DOHH2 (cell line): Measurements from ENCODE around the gene GNGT1.

Source experiments
- H3F3A ChIP-seq: fragments of 200-600 bp; sonication (generic), shearing (Covaris generic); 2 replicates; pipeline ENCODE4 v1.6.0; 2016; ENCODE audit warnings: antibody characterized with exemption, mild to moderate bottlenecking; ENCODE audit not compliant: control insufficient read depth, insufficient read depth
- H3K27ac ChIP-seq: fragments of 200-600 bp; sonication (generic); 2 replicates; pipeline ENCODE4 v1.5.1; 2014; ENCODE audit warnings: low read depth, mild to moderate bottlenecking, low read length, moderate library complexity
- H3K27me3 ChIP-seq: fragments of 200-600 bp; sonication (generic); 2 replicates; pipeline ENCODE4 v1.6.1; 2014; ENCODE audit warnings: mild to moderate bottlenecking, low read length, mixed read lengths; ENCODE audit not compliant: control insufficient read depth
- H3K36me3 ChIP-seq: fragments of 200-600 bp; sonication (generic); 2 replicates; pipeline ENCODE4 v1.6.1; 2014; ENCODE audit warnings: mild to moderate bottlenecking, low read length, moderate library complexity, mixed read lengths; ENCODE audit not compliant: control insufficient read depth
- H3K4me1 ChIP-seq: fragments of 200-600 bp; sonication (generic); 2 replicates; pipeline ENCODE4 v1.6.1; 2014; ENCODE audit warnings: mild to moderate bottlenecking, low read length, mixed read lengths; ENCODE audit not compliant: control insufficient read depth
- H3K4me2 ChIP-seq: fragments of 200-600 bp; sonication (generic); 2 replicates; pipeline ENCODE4 v1.6.0; 2014; ENCODE audit warnings: mild to moderate bottlenecking, low read length, moderate library complexity
- H3K4me3 ChIP-seq: fragments of 200-600 bp; sonication (generic); 2 replicates; pipeline ENCODE4 v1.5.1; 2014; ENCODE audit warnings: mild to moderate bottlenecking, low read length, mixed read lengths
- H3K79me2 ChIP-seq: fragments of 200-600 bp; sonication (generic); 2 replicates; pipeline ENCODE4 v1.6.1; 2014; ENCODE audit warnings: mild to moderate bottlenecking, low read length, mixed read lengths; ENCODE audit not compliant: control insufficient read depth
- H3K9me2 ChIP-seq: fragments of 200-600 bp; sonication (generic); replicated peaks from 2 replicates; pipeline ENCODE4 v1.6.1; 2014; ENCODE audit warnings: mild to moderate bottlenecking, low read length, mixed read lengths; ENCODE audit not compliant: control insufficient read depth
- H3K9me3 ChIP-seq: fragments of 200-600 bp; sonication (generic); 2 replicates; pipeline ENCODE4 v1.6.1; 2014; ENCODE audit warnings: antibody characterized with exemption, low read length, mixed read lengths; ENCODE audit not compliant: control insufficient read depth, insufficient read depth
- H4K20me1 ChIP-seq: fragments of 200-600 bp; sonication (generic); 2 replicates; pipeline ENCODE4 v1.6.0; 2014; ENCODE audit warnings: low read depth, mild to moderate bottlenecking, antibody characterized with exemption, low read length, moderate library complexity; ENCODE audit not compliant: control insufficient read depth, insufficient read depth
- EZH2phosphoT487 ChIP-seq: fragments of 200-600 bp; sonication (generic); IDR thresholded peaks from 2 replicates; pipeline ENCODE4 v1.6.1; 2017; ENCODE audit warnings: borderline replicate concordance, mild to moderate bottlenecking, antibody characterized with exemption, low read length, moderate library complexity, mixed read lengths
- TF ChIP-seq, protein P1 (sequence below): fragments of 200-600 bp; sonication (generic); IDR thresholded peaks from one replicate; pipeline ENCODE4 v1.5.1; 2014; ENCODE audit warnings: antibody characterized with exemption, mild to moderate bottlenecking, low read depth, low read length; ENCODE audit not compliant: poor library complexity, severe bottlenecking

Gene GNGT1

DNA sequence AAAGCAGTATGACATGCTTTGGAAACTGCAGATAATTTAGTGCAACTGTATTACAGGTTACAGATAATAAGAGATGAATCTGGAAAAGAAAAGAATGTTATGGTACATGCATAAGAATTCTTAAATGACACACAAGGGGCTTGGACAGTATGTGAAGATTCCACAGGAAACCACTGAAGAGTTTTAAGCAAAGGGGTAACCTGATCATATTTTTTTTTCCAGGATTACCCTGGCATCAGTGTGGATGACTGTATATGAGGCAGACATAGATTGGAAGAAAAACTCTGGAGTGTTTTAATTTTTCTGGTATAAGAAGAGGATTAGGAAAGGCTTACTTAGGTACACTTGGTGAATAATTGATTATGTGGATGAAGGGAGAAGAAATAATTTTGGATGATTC, 23.9 kb upstream of the GNGT1 start:
- H3K79me2 ChIP-seq, result no peaks in the 10 kb centered on the region
- TF ChIP-seq, protein P1, sequence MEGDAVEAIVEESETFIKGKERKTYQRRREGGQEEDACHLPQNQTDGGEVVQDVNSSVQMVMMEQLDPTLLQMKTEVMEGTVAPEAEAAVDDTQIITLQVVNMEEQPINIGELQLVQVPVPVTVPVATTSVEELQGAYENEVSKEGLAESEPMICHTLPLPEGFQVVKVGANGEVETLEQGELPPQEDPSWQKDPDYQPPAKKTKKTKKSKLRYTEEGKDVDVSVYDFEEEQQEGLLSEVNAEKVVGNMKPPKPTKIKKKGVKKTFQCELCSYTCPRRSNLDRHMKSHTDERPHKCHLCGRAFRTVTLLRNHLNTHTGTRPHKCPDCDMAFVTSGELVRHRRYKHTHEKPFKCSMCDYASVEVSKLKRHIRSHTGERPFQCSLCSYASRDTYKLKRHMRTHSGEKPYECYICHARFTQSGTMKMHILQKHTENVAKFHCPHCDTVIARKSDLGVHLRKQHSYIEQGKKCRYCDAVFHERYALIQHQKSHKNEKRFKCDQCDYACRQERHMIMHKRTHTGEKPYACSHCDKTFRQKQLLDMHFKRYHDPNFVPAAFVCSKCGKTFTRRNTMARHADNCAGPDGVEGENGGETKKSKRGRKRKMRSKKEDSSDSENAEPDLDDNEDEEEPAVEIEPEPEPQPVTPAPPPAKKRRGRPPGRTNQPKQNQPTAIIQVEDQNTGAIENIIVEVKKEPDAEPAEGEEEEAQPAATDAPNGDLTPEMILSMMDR, result no peak
- TF ChIP-seq EZH2phosphoT487, result no peak
- no peak overlapping the region for H3K4me3 ChIP-seq
- H3K36me3 ChIP-seq, result no peaks in the 10 kb centered on the region
- H3K9me2 ChIP-seq, result no peaks in the 10 kb centered on the region
- peaks cover 1% of the 10 kb centered on the region; the same call in 1 of the 2 replicates for H3K27me3 ChIP-seq
- H3F3A ChIP-seq, result no peaks in the 10 kb centered on the region
- H3K4me2 ChIP-seq, result no peak overlapping the region
- no peaks in the 10 kb centered on the region for H4K20me1 ChIP-seq
- no peak overlapping the region for H3K27ac ChIP-seq
- H3K4me1 ChIP-seq, result no peaks in the 10 kb centered on the region
- peaks cover 6% of the 10 kb centered on the region; the same call in 1 of the 2 replicates for H3K9me3 ChIP-seq

- Histone ChIP-seq H3K27ac (no peak overlapping the region), H3K36me3 (no peaks in the 10 kb centered on the region), H3K4me1 (no peaks in the 10 kb centered on the region), H3K9me2 (no peaks in the 10 kb centered on the region), H3K4me3 (no peak overlapping the region), H3F3A (no peaks in the 10 kb centered on the region), H4K20me1 (no peaks in the 10 kb centered on the region), H3K9me3 (peaks cover 6% of the 10 kb centered on the region; the same call in 1 of the 2 replicates), H3K79me2 (no peaks in the 10 kb centered on the region), H3K27me3 (peaks cover 5% of the 10 kb centered on the region; the same call in 1 of the 2 replicates), H3K4me2 (no peak overlapping the region)
- TF ChIP-seq, protein P1, result peak; percentile 38
- TF ChIP-seq EZH2phosphoT487, result no peak
Measured at GRCh38 chr7:93883078-93883916, 23.1 kb upstream of the GNGT1 start.

GRCh38 chr7:93883917-93884345, 22.4 kb upstream of the GNGT1 start:
- no peaks in the 10 kb centered on the region for H3K36me3 ChIP-seq
- H3K79me2 ChIP-seq, result no peaks in the 10 kb centered on the region
- no peak overlapping the region for H3K4me3 ChIP-seq
- TF ChIP-seq EZH2phosphoT487, result no peak
- peaks cover 8% of the 10 kb centered on the region for H3K27me3 ChIP-seq
- no peaks in the 10 kb centered on the region for H3F3A ChIP-seq
- H3K4me2 ChIP-seq, result no peak overlapping the region
- H4K20me1 ChIP-seq, result no peaks in the 10 kb centered on the region
- H3K9me2 ChIP-seq, result no peaks in the 10 kb centered on the region
- H3K27ac ChIP-seq, result no peak overlapping the region
- H3K4me1 ChIP-seq, result no peaks in the 10 kb centered on the region
- peaks cover 4% of the 10 kb centered on the region; the same call in 1 of the 2 replicates for H3K9me3 ChIP-seq

- Histone ChIP-seq H3K4me3 (no peak overlapping the region), H3K4me1 (no peaks in the 10 kb centered on the region), H3K9me3 (peaks cover 1% of the 10 kb centered on the region; the same call in 1 of the 2 replicates), H3K27me3 (peaks cover 12% of the 10 kb centered on the region), H4K20me1 (no peaks in the 10 kb centered on the region), H3K4me2 (no peak overlapping the region), H3K79me2 (no peaks in the 10 kb centered on the region), H3F3A (no peaks in the 10 kb centered on the region), H3K9me2 (no peaks in the 10 kb centered on the region), H3K36me3 (no peaks in the 10 kb centered on the region), H3K27ac (no peak overlapping the region)
- TF ChIP-seq EZH2phosphoT487, result no peak
- TF ChIP-seq, protein P1, result no peak
Measured at GRCh38 chr7:93884541-93884940, 21.8 kb upstream of the GNGT1 start.
